Fibroblast of skin of back (primary cell): Measurements from ENCODE around the gene POLR2H.

Source experiments
- DNase-seq: peaks from one replicate; pipeline ENCODE4 v3.0.0-alpha.2; 2013

Gene POLR2H

DNA sequence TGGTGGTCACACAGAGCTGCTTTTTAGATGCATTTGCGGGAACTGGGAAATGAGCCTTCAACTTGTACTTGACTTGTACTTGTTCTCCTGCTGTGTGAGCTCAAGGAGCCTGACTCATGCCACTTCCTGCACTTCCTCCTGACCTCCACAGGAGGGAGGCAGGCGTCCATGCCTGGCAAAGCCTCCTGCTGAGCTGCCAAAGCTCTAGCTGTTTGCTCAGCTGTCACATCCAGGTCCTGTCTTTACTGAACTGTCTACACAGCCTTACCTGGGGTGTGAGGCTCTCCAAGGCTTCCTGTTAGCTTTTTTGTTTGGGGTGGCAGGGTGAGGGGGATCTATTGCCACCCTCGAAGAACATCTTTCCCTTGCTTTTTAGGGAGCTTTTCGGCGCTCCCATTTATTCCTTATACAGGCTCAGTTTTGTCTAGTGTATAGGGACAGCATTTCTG, 10.1 kb downstream of the POLR2H start:
- peak; percentile 85 for DNase-seq

DNA sequence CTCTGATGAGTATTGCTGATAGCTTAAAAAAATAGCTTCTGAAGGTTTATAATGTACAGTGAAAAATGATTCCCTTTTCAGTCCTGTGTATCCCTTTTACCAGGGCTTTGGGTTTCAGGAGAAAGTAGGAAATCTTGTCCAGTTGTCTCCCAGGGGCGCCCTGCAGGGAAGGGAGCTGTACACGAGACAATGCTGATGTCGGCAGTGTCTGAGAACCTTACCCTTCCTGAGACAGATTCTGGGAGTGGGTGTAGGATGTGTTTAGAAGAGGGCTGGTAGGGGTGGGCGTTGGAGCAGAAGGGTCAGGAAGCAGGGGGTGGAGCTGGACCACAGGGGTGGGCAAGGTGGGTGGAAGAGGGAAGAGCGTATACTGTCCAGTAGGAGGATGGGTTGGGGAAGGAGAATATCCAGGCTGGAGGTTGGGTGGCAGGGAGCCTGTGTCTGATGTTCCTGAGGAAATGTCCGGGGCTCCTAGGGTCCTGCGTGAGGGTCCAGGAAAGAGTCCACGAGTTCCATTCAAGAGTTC, 10.8 kb downstream of the POLR2H start:
- DNase-seq: no peak

DNA sequence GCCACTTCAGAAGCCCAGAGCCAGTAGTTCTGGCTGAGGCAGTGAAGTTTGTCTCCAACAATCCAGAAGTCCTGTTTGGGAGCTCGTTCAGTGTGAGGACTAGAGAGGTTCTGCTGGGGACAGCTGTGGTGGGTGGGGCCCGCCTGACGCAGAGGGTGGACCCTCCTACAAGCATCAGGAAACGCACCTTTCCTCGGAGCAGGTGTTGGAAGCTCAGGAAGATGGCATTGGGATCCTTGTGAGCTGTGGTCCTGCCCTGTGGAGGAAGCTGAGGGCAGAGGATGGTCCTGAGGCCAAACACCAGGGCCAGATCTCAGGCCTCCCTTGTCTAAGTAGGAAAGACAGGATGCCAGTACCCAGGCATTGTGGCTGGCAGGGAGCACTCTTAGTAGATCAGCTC, 11.4 kb downstream of the POLR2H start:
- DNase-seq: no peak

DNA sequence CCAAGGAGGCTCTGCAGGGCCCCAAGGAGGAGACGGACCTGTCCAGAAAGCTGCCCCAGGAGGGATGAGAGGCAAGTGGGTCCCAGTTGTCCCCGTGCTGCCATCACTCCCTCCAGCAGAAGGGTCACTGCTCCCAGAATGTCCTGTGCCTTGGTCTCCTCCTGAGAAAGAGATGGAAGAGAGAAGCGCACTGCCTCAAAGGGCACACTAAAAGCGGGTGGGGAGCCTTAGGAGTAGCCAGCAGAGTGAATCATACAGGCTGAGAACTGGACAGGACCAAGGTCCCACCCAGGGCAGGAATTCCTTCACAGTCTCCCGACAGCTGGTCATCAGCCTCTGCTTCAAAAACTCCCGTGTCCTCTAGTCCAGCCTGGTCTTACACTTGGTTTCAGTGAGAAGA, 11.9 kb downstream of the POLR2H start:
- peak; percentile 8 for DNase-seq

DNA sequence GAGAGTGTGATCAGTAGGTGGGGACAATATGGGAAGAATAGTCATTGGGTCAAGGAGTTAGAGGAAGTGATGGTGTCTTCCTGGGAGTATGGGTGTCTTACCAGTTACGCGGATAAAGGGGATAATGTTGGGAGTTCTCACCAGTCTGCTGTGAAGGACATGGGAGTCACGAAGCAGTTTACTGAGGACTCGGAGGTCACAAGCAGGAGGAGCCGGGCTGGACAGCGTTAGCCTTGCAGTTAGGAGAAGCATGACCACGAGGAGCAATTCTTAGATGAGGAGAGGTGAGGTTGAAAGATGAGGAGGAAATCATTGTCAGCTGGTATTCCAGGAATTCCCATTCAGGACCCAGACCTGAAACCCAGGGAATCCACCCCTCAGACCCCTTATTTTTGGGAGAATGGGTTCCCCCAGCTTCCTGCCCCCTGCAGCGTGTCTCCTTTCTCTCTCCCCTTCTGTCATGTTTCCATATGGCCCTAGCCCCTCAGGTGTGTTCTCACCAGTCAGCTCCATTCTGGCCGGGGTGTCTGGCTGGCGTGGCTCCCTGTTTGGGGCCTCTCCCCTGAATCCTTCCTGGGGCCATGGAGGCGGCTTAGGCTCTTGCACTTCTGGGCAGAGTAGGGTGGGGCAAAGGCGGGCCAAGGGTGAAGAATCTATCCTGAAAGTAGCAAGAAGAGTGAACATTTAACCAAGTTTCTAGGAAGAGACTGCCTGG, 14.4 kb downstream of the POLR2H start:
- DNase-seq: no peak

DNA sequence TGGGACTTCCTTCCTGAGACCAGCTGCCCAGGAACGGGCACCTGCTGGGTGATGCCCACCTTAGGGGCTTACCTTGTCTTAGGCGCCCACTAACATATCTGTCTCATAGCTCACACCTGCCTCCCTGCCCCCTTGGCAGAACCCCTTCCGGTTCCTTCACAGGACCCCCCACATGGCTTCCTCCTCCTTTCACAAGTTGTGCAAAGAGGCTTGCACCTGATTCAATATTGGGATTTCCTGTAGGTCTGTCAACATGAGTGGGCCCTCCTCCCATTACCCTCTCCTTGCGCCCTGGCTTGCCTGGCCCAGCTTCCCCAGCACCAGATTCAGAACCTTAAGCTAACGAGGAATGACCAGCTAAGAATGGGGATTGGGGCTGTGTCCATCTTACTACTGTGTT, 15.9 kb downstream of the POLR2H start:
- no peak for DNase-seq

DNA sequence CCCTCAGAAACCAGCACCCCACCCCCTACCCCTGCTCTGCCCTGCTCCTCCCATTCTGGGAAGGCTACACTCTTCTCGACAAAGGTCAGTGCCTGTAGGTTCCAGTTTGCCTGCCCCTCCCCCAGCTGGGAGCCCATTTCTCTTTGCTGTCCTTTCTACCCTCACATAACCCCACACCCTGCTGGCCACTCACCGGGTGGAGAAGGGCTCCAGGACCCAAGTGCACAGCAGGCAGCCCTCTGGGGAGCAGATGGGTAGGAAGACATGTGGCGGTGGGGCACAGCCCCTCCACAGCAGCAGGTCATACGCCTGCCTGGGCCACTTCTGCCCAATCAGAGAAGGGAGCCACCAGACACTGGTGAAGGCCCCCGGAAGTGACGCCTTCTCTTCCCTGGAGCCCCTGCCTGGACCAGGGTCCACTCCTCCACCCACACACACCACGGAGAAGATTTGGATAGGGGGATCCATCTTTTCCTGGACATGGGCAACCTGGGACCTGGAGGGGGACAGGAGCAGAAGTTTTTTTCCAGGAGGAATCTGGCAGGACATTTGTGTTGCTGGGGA, 16.5 kb downstream of the POLR2H start, which contains the start of gene THPO:
THPO (minus strand) TSS at position 326 of the 564 bp plus-strand sequence. CDS start 1,948 bp downstream, outside the sequence.
- DNase-seq: no peak

DNA sequence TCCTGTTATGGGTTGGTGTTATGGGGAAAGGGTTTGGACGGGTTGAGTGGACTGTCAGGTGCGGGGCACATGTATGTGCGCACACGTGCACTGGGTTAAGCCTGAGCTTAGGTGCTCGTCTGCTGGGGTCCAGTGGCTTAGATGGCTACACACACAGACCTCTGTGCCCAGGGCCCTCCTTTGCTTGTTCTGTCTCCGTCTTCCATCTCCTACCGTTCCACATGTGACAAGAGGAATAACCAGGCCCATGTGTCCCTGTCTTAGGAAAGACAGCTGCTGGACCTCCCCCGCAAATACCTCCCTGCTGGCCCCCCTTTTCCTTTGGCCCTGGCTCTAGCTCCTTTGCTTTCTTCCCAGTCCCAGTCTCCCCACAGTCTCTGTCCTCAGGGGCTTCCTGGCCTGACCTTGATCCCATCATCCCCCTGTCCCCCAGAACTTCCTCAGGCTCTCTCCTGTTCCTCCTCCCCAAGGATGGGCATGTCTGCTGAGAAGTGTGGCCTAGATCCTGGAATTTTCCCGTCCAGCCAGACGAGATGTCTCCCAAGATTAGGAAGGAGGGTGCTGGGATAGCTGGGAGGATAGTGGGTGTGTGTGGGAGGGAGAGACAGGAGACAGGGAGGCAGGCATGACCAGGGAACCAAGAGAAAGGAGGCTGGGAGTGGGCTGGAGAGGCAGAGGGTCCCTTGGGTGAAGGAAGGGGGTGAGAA, 17.3 kb downstream of the POLR2H start:
- no peak for DNase-seq

DNA sequence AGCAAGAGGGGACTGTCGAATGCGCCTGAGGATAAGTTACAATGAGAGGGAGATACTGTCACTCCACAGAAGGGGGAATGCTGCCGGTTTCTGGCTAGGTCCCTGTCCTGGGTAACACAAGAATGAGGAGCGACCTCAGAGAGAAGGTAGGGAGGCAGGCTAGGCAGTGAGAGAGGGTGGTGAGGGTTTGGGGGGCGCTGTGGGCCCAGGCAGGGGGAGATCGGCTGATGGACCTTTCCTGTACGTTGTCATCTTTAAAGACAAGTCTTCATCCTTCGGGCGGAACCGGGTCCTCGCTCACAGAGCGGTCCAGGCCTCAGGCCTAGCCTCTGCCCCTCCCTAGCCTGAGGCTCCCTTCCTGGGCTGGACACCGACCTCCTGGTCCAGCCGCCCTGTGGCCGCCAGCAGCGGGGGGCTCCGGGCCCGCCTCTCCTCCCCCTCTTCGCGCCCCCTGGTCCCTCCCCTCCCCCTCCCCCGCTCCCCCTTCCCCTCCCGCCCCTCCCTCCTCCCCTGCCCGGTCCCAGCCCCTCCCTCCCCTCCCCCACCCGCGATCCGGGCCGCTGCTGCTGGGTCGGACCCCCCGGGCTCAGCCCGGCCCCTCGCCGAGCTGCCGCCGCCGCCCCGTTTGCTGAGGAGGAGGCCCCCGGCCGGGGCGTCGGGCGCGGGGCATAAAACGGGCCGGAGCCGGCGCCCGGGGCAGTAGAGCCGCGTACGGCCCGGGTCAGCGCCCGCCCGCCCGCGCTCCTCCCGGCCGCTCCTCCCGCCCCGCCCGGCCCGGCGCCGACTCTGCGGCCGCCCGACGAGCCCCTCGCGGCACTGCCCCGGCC, 18.1 kb downstream of the POLR2H start, which contains the start of gene CHRD:
CHRD (plus strand) TSS at position 697 of the 827 bp plus-strand sequence. CDS start 265 bp downstream, outside the sequence.
- DNase-seq: no peak

DNA sequence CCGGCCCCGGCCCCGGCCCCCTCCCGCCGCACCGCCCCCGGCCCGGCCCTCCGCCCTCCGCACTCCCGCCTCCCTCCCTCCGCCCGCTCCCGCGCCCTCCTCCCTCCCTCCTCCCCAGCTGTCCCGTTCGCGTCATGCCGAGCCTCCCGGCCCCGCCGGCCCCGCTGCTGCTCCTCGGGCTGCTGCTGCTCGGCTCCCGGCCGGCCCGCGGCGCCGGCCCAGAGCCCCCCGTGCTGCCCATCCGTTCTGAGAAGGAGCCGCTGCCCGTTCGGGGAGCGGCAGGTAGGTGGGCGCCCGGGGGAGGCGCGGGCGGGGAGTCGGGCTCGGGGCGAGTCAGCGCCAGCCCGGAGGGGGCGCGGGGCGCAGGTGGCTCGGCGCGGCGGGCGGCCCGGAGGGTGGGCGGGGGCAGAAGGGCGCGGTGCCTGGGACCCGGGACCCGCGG, 18.7 kb downstream of the POLR2H start:
- DNase-seq: peak; percentile 46

DNA sequence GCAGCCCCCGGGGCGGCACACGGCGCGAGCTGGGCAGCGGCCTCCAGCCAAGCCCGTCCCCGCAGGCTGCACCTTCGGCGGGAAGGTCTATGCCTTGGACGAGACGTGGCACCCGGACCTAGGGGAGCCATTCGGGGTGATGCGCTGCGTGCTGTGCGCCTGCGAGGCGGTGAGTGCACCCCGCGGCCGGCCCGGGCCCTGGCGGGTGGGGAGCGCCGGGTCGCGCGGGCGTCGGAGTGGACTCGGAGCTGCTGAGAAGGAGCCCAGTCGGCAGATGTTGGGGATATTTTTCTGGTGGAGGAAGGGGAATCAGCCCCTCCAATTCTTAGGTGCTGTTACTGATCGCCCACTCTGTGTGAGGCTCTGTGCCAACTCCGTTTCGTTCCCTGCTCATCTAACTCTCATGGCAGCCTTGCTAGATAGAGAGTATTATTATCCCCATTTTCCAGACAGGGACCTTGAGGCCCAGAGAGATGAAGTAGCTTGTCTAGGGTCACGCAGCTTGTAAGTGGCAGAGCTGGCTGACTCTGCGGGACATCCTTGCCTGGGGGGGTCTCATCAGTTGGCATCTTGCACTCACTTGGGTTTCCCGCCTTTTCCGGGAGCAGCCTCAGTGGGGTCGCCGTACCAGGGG, 19.2 kb downstream of the POLR2H start:
- no peak for DNase-seq

DNA sequence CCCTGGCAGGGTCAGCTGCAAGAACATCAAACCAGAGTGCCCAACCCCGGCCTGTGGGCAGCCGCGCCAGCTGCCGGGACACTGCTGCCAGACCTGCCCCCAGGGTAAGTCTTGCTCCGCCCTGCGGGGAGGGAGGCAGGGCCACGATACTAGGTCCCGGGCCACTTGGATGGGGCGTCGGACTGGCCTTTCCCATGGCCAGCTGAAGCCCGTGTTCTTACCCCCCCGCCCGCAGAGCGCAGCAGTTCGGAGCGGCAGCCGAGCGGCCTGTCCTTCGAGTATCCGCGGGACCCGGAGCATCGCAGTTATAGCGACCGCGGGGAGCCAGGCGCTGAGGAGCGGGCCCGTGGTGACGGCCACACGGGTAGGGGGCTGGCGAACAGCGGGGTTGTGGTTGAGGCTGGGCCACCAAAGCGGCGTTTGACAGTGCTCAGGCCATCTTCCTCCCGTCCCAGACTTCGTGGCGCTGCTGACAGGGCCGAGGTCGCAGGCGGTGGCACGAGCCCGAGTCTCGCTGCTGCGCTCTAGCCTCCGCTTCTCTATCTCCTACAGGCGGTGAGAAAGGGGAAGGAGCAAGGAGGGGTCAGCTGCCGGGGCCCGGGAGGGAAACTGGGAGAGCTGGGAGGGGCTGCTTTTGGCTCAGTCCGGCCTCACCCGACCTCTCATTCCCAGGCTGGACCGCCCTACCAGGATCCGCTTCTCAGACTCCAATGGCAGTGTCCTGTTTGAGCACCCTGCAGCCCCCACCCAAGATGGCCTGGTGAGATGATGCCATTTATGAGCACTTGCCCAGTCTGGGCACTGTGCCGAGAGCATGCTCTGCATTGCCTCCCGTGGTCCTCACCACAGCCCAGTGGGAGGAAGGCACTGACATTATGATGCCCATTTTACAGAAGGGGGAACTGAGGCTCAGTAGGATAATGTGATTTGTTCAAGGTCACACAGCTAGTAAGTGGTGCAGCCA, 20.0 kb downstream of the POLR2H start:
- DNase-seq: no peak

DNA sequence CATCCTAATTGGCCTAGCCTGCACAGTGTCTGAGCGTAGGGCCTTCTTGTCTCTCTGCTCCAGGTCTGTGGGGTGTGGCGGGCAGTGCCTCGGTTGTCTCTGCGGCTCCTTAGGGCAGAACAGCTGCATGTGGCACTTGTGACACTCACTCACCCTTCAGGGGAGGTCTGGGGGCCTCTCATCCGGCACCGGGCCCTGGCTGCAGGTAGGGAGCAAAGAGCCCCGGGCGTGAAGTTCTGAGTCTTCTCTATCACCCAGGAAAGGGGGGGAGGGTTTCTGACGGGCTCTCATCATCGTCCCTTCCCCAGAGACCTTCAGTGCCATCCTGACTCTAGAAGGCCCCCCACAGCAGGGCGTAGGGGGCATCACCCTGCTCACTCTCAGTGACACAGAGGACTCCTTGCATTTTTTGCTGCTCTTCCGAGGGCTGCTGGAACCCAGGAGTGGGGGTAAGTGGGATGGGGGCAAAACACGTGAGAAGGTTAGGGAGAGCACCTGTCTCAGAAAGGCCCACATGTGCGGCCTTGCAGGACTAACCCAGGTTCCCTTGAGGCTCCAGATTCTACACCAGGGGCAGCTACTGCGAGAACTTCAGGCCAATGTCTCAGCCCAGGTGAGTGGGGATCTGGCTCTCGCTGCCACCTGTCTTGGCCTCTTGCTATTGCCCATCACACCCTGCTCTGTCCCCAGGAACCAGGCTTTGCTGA, 21.0 kb downstream of the POLR2H start:
- DNase-seq: no peak

DNA sequence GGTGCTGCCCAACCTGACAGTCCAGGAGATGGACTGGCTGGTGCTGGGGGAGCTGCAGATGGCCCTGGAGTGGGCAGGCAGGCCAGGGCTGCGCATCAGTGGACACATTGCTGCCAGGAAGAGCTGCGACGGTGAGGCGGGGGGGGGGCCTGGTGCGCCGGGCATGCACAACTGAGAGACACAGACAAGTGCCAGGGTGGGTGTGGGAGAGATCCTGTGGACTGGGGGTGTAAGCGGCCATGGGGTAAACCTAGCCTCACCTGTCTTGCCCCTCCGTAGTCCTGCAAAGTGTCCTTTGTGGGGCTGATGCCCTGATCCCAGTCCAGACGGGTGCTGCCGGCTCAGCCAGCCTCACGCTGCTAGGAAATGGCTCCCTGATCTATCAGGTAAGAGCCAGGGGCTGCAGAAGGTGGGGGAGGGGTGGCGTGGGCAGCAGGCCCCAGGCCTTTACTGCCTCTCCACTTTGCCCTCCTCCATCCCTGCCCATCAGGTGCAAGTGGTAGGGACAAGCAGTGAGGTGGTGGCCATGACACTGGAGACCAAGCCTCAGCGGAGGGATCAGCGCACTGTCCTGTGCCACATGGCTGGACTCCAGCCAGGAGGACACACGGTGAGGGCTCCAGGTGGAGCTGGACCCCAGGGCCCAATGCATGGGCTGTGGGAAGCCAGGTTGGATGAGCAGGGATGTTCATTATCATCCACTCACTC, 21.7 kb downstream of the POLR2H start:
- no peak for DNase-seq

DNA sequence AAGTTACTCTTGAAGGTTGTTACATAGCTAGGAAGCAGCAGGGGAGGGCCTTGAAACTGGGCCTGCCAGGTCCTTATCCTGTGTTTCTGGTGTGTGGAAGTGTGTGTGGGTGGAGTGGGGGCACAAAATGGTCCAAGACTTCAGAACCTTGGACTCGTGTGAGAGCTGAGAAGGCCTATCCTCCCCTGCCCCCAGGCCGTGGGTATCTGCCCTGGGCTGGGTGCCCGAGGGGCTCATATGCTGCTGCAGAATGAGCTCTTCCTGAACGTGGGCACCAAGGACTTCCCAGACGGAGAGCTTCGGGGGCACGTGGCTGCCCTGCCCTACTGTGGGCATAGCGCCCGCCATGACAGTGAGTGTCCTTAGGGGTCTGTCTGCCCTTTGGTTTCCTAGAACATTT, 22.8 kb downstream of the POLR2H start:
- no peak for DNase-seq

DNA sequence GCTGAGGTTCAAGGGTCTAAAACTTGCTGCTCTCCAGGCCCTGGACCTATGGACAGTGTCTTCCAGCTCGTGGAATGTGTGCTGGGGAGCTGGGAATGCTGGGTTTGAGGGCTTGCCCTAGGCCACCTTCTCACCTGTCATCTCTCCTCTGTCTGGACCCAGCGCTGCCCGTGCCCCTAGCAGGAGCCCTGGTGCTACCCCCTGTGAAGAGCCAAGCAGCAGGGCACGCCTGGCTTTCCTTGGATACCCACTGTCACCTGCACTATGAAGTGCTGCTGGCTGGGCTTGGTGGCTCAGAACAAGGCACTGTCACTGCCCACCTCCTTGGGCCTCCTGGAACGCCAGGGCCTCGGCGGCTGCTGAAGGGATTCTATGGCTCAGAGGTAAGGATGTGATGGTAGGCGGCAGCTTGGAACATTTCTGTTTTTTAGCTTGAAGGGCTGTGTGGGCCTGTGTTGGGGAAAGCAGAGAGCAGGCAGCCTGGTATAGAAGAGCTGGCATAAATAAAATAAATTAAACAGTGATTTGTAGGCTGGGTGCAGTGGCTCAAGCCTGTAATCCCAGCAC, 23.4 kb downstream of the POLR2H start:
- DNase-seq: no peak

DNA sequence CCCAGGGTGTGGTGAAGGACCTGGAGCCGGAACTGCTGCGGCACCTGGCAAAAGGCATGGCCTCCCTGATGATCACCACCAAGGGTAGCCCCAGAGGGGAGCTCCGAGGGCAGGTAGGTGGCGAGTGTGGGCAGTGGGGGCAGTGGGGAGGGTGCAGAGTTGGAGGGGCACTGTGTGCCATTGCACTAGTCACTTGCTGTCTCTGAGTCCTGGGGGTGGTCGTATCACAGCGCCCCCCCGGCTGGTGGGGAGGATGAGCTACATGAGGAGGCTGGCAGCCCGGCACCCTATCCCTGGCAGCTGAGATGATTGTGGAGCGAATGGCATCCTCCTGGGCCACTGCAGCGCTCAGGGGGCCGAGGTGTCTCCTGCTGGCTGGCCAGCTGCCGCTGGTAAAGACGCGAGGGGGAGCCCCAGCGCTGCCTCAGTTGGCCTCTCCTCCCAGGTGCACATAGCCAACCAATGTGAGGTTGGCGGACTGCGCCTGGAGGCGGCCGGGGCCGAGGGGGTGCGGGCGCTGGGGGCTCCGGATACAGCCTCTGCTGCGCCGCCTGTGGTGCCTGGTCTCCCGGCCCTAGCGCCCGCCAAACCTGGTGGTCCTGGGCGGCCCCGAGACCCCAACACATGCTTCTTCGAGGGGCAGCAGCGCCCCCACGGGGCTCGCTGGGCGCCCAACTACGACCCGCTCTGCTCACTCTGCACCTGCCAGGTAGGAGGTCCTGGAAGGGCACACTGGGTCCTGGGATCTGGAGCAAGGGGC, 24.7 kb downstream of the POLR2H start:
- DNase-seq: no peak

DNA sequence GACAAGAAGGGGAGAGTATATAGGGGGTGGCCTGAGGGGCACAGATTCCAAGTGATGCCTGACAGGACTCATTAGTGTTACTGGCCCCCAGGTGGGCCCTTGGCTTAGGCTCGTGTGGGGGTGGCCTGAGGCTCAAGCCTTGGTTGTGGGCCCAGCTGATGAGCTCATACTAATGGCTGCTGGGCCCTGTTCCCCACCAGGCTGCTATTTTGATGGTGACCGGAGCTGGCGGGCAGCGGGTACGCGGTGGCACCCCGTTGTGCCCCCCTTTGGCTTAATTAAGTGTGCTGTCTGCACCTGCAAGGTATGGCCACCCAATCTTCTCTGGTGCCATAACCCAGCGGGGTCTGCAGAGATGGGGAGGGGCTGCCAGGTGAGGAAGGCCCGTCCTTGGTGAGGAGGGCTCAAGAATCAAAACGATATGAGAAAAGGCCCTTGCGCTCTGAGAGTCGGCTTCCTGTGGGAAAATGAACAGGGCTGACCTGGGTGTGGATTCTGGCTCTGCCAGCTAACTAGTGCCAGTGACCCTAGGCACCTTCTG, 25.7 kb downstream of the POLR2H start:
- no peak for DNase-seq
